DMS114 treated with DMSO at 0.1 percent for 48 hours (cell line): ENCODE measurements around the gene HS6ST1.

ENCODE experiments used
- DNase-seq: peaks from one replicate; lab custom pipeline; 2025; ENCODE audit not compliant: unreplicated experiment; lab: John Stamatoyannopoulos, UW

The HS6ST1 gene

DNA sequence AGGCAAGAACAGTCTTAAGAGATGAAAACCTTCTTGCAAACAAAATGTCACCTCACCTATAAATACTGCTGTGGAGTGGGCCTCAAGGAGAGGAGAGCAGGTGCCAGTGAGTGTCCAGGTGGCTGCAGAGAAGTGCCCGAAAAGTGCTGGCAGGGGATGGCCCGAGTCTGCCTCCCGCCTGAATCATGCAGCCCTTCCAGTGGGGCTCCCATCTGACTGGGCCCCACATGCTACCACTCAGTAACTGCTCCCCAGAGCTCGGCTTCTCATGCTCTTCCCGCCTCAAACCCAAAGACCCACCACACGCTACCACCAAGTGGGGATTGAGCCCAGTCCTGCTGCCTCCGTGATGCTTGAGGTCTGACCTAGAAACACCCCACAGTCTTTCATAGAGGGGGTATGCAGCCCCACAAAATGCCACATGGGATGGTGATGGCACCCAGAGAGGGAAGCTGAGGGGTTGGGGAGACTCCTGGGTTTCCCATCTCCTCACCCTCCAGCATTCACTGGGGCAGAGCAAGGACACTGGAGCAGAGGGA lies 7.4 kb downstream of the HS6ST1 start:
- DNase-seq: no peak

DNA sequence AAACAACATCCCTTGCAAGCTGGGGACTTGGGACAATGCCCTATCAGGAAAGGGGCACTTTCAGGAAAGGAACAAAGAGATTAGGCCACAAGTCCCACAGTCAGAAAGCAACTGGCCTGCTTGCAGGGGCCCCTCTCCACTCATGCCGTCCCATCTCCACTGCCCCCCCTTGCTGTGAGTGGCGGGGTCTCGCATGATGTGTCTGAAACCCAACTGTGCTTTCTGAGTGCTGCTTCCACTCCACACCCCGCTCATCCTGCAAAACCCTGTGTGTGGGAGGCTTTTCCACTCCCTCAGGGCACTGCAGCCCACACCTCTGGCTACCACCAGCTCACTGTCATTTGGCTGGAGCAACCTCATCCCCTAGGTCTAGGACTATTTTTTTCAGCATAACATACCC lies 7.9 kb downstream of the HS6ST1 start:
- no peak for DNase-seq

- DNase-seq: no peak
Measured at GRCh38 chr2:128310094-128310716, 8.5 kb downstream of the HS6ST1 start.

- DNase-seq: no peak
Measured at GRCh38 chr2:128309280-128310093, 9.2 kb downstream of the HS6ST1 start.

DNA sequence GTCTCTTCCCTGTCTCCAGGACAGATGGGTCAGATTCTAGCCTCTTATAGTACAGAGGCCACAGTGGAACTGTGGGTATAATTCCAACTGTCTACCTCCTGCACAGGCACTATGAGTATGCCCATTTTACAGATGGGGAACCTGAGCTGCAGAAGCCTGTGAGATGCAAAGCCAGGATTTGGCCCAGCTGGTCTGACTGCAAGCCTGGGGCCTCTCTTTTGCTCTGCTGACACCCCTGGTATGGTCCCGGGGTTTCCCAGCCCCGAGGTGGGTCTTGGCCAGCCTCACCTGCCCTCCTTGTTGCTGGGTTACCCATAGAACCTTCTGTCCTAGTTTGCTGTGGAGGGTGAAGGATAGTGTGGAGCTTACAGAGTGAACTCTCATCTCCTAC lies 9.8 kb downstream of the HS6ST1 start:
- DNase-seq: no peak

GRCh38 chr2:128308284-128308731 lies 10.4 kb downstream of the HS6ST1 start:
- DNase-seq: no peak

- DNase-seq: no peak
Measured at GRCh38 chr2:128307595-128307994, 11.1 kb downstream of the HS6ST1 start.

- DNase-seq: no peak
Measured at GRCh38 chr2:128306931-128307460, 11.7 kb downstream of the HS6ST1 start.

DNA sequence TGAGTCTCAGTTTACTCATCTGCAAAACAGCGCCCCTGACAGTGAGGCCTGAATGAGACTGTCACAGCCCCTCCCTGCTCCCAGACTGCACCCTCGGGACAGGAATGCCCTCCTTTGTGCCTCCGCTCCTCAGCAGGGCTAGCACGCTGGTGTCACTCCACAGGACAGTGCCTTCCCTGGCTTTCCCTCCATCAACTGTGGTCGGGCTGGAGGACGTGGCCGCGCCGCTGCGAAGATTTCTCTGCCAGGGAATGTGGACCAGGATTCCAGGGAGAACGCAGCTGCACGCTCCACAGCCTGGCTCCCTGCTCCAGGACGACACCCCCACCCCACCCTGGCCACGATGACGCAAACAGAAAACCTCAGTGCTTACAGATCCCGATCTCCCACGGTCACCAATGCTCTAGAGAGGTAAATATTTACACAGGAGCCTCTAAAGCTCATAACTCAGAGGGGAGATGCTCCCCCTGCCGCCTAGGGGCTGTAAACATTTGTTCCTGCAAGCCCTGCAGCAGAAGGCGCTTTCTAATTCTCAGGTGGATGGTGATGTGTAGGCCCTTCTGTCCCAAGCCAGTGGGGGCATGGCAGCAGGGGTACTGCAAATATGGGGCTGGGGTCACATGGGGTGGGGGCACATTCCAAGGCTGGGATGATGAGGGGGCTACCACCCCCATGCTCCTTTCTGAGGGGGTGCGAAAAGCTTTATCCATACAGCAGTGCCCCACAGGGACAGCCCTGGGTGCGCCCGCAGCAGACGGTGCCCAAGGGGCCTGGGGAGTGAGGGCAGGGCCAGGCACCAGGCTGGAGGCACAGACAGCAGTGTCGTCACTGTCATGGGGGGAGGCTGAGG lies 12.4 kb downstream of the HS6ST1 start:
- no peak for DNase-seq

GRCh38 chr2:128305555-128306080 lies 13.1 kb downstream of the HS6ST1 start:
- no peak for DNase-seq

DNA sequence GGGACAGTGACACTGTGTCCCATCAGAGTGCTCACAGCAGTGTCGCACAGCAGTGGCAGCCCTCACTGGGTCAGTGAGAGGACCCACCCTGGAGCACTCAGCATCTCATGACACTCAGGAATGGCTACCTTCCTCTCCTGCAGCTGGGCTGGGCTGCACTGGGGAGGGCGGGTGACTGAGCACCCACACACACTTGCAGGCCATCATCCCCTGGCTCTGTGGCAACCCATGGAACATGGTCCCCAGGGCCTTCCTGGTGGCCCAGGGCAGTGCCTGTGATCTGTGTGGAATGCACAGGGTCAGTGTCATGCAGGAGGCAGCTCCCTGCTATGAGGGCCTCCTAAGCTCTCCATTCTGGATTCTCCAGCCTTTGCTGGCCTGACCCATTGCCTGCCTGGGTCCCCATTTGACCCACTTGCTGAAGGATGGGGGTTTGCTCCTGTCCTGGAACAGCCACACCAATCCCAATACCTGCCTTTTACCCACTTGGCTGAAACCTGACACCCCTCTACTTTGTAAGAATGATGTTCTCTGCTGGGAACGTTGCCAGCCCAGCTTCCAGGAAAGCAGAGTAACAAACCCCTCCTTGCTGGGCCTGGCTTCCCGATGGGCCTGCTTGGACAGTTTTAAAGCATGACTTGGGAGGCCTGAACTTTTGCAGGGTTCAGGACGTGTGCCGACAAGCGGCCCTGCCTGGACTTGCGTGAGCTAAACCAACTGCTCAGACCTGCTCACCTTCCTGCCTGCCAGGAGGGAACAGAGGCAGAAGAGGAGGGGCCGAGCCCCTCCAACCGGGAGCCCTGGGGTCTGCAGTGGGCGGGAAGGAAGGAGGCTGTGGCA lies 13.7 kb downstream of the HS6ST1 start:
- no peak for DNase-seq

- DNase-seq: no peak
Measured at GRCh38 chr2:128304330-128304714, 14.3 kb downstream of the HS6ST1 start.

DNA sequence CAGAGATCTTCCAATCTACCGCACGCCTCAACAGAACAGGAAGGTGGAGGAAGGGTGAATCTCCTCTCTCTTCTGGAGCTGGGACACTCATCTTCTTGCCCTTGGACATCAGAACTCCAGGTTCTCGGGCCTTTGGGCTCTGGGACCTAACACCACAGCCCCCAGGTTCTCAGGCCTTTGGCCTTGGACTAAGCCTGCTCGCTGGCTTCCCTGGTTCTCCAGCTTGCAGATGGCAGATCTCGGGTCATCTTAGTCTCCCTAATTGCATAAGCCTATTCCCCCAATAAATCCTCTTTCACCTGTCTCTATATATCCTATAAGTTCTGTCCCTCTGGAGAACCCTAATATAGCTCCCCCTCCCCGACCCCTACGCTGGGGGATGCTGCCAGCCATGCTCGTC lies 14.8 kb downstream of the HS6ST1 start:
- DNase-seq: no peak

DNA sequence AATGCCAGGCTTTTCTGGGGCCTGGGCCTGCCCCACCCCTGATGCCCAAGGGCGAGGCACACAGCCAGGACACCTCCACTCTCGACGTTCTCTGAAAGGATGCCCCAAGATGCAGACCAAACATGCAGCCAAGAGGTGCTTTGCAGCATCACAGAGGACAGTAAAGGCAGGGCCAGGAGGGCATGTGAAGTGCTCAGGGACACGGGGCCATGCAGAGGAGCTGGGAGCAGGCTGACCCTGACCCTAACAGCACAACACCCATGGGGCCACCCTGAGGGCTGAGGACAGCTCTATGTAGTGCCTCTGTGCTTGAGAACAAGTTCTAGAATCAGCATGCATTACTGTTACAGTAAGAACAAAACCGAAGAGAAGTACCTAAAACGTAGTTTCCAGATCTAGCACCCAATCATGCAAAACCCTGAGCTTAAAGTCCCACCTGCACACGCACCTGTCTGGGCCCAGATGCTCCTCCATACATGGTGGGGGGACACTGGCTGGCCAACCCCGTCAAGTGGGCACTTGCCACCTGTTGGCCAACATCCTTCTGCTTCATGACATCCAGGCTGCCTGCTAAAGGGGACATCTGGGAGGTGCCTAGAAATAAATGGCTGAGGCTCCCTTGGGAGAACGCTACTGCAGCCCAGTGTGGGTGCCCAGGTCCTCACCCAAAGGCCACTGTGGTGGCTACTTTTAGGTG lies 15.4 kb downstream of the HS6ST1 start:
- DNase-seq: no peak

DNA sequence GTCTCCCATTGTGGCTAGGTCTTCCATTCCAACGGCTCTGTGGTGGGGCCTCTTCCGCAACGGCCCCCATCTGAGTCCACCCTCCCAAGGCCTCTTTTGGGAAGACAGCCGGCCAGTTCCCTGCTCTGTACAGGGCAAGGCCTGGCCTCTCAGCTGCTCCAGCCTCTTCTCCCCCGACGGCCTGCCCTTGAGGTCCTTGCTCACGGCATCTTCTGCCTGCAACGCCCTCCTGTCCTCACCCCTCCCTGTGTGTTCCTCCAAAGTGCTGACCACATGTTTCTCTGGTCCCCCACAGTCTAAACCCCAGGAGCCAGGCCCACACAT lies 16.0 kb downstream of the HS6ST1 start:
- no peak for DNase-seq

DNA sequence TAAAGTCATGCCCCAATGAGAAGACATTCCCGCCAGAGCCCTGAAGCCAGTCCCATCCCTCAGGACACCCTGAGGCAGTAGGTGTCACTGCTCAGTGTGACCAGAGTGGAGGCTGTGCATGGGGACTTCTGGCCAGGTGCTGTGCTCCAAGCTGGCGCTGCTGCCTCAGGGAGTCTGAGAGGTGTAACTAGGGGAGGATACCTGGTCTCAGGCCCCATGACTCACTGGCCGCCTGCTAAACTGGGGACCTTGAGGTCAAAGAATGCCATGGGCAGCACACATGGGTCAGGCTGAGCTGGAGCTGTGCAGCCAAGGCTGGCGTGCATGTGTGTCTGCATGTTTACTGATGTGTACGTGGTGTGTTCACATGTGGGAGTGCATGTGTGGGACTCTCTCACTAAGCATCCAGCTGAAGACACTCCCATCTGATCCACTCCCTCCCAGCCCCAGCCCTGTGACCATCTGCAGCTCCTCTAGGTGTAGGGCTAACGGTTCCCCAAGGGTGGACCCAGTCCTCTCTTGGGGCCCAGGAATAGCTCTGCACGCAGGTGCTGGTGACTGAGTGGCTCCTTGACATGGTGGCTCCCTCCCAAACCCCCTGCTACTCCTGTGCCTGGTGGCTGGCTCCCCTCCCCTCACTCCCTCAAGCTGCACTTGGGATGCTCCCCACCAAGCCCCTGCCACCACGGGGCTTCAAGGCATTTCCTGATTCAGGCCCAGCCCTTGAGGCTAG lies 16.5 kb downstream of the HS6ST1 start:
- no peak for DNase-seq

- DNase-seq: no peak
Measured at GRCh38 chr2:128301501-128301966, 17.1 kb downstream of the HS6ST1 start.

- DNase-seq: no peak
Measured at GRCh38 chr2:128301021-128301420, 17.6 kb downstream of the HS6ST1 start.
